ENCODE measurements around the gene RNF2.
"Not testable (repeated sequence)": the region's sequence is repeated elsewhere in the genome, so short reads cannot be mapped to it uniquely, and the experiment has no call there.

The RNF2 gene

GRCh38 chr1:185045814-185046492 lies 595 bp downstream of the RNF2 start:
- in situ Hi-C loops (cut with MboI; ENCODE audit: low pct_unique_long_range_greater_than_20kb, low sequenced_read_pairs), result no loop called here
- peak; percentile 42 for DNase-seq

GRCh38 chr1:185046668-185047067 lies 1.3 kb downstream of the RNF2 start:
- no peak for DNase-seq
- in situ Hi-C loops (cut with MboI; ENCODE audit: low pct_unique_long_range_greater_than_20kb, low sequenced_read_pairs), result no loop called here

- in situ Hi-C loops (cut with MboI; ENCODE audit: low pct_unique_long_range_greater_than_20kb, low sequenced_read_pairs), result no loop called here
- DNase-seq, result no peak
Observed at GRCh38 chr1:185049670-185050069, 4.3 kb downstream of the RNF2 start.

GRCh38 chr1:185050823-185051451 lies 5.6 kb downstream of the RNF2 start:
- in situ Hi-C loops (cut with MboI; ENCODE audit: low pct_unique_long_range_greater_than_20kb, low sequenced_read_pairs), result no loop called here
- peak; percentile 50 for DNase-seq

- no peak for DNase-seq
- in situ Hi-C loops (cut with MboI; ENCODE audit: low pct_unique_long_range_greater_than_20kb, low sequenced_read_pairs), result no loop called here
Observed at GRCh38 chr1:185053204-185053603, 7.8 kb downstream of the RNF2 start.

- in situ Hi-C loops (cut with MboI; ENCODE audit: low pct_unique_long_range_greater_than_20kb, low sequenced_read_pairs), result no loop called here
- DNase-seq, result no peak
Observed at GRCh38 chr1:185054365-185055060, 9.2 kb downstream of the RNF2 start.

- in situ Hi-C loops (cut with MboI; ENCODE audit: low pct_unique_long_range_greater_than_20kb, low sequenced_read_pairs), result no loop called here
- no peak for DNase-seq
Observed at GRCh38 chr1:185058110-185058509, 12.8 kb downstream of the RNF2 start.

GRCh38 chr1:185058876-185059275 lies 13.5 kb downstream of the RNF2 start:
- in situ Hi-C loops (cut with MboI; ENCODE audit: low pct_unique_long_range_greater_than_20kb, low sequenced_read_pairs), result no loop called here
- peak; percentile 34 for DNase-seq

GRCh38 chr1:185059950-185060571 lies 14.7 kb downstream of the RNF2 start:
- in situ Hi-C loops (cut with MboI; ENCODE audit: low pct_unique_long_range_greater_than_20kb, low sequenced_read_pairs), result no loop called here

GRCh38 chr1:185062710-185063370 lies 17.5 kb downstream of the RNF2 start:
- peak; percentile 58 for DNase-seq
- in situ Hi-C loops (cut with MboI; ENCODE audit: low pct_unique_long_range_greater_than_20kb, low sequenced_read_pairs), result no loop called here

More at GRCh38 chr1:185059950-185060571, 14.7 kb downstream of the RNF2 start:
- DNase-seq, result peak; percentile 48

- no peak for DNase-seq
- in situ Hi-C loops (cut with MboI; ENCODE audit: low pct_unique_long_range_greater_than_20kb, low sequenced_read_pairs), result no loop called here
Observed at GRCh38 chr1:185063719-185064118, 18.4 kb downstream of the RNF2 start.

- DNase-seq; in situ Hi-C loops (cut with MboI; ENCODE audit: low pct_unique_long_range_greater_than_20kb, low sequenced_read_pairs): not testable (repeated sequence)
Observed at GRCh38 chr1:185065006-185065405, 19.6 kb downstream of the RNF2 start.

GRCh38 chr1:185066181-185066580 lies 20.8 kb downstream of the RNF2 start:
- DNase-seq, result no peak
- in situ Hi-C loops (cut with MboI; ENCODE audit: low pct_unique_long_range_greater_than_20kb, low sequenced_read_pairs), result no loop called here

GRCh38 chr1:185068341-185068740 lies 23.0 kb downstream of the RNF2 start:
- in situ Hi-C loops (cut with MboI; ENCODE audit: low pct_unique_long_range_greater_than_20kb, low sequenced_read_pairs), result no loop called here
- DNase-seq, result no peak

- in situ Hi-C loops (cut with MboI; ENCODE audit: low pct_unique_long_range_greater_than_20kb, low sequenced_read_pairs), result no loop called here
Observed at GRCh38 chr1:185069202-185069772, 23.9 kb downstream of the RNF2 start.

GRCh38 chr1:185070051-185070450 lies 24.7 kb downstream of the RNF2 start:
- in situ Hi-C loops (cut with MboI; ENCODE audit: low pct_unique_long_range_greater_than_20kb, low sequenced_read_pairs), result no loop called here
- DNase-seq, result no peak

More at GRCh38 chr1:185069202-185069772, 23.9 kb downstream of the RNF2 start:
- DNase-seq, result no peak

- in situ Hi-C loops (cut with MboI; ENCODE audit: low pct_unique_long_range_greater_than_20kb, low sequenced_read_pairs), result no loop called here
- DNase-seq, result peak; percentile 24
Observed at GRCh38 chr1:185073725-185074124, 28.4 kb downstream of the RNF2 start.

GRCh38 chr1:185074307-185074706 lies 28.9 kb downstream of the RNF2 start:
- no peak for DNase-seq
- in situ Hi-C loops (cut with MboI; ENCODE audit: low pct_unique_long_range_greater_than_20kb, low sequenced_read_pairs), result no loop called here

GRCh38 chr1:185075476-185075875 lies 30.1 kb downstream of the RNF2 start:
- in situ Hi-C loops (cut with MboI; ENCODE audit: low pct_unique_long_range_greater_than_20kb, low sequenced_read_pairs), result no loop called here
- no peak for DNase-seq

Measured in KBM-7 (cell line).